GM12891 (cell line): Measurements from ENCODE around the gene TSSK3.
"Not testable (repeated sequence)": the region's sequence is repeated elsewhere in the genome, so short reads cannot be mapped to it uniquely, and the experiment has no call there.

Source experiments
- POLR2A ChIP-seq: IDR thresholded peaks from 2 replicates; pipeline ENCODE4 v1.6.1; 2011; ENCODE audit warnings: low read depth, low read length, control low read depth
- POLR2AphosphoS5 ChIP-seq: IDR thresholded peaks from 2 replicates; pipeline ENCODE4 v1.6.1; 2011; ENCODE audit warnings: low read depth, low read length, control low read depth

DNA sequence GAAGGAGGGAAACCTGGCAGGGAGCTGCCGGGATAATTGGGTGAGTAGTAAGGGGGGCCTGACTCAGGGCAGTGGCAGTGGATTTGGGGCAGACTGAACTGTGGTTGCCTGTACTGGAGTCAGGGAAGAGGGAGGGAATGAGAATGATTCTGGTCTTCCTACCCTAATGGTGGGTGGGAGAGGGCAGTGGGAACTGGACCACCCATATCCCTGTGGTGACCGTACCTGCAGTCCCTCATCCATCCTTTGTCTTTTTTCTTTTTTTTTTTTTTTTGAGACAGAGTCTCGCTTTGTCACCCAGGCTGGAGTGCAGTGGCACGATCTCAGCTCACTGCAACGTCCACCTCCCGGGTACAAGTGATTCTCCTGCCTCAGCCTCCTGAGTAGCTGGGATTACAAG lies 6.6 kb upstream of the TSSK3 start:
- TF ChIP-seq POLR2AphosphoS5, POLR2A: not testable (repeated sequence)
